H1 (cell line): ENCODE data around the gene TTYH2.

Experiments
- EP300 ChIP-seq, 2 experiments: IDR thresholded peaks; 1 replicate in 1 of 2; 2 replicates in 1 of 2; pipeline ENCODE4 v1.6.1; 2011 to 2012; ENCODE audit warnings: low read depth in 2 of 2, low read length in 2 of 2, mild to moderate bottlenecking in 2 of 2, borderline replicate concordance in 1 of 2, inconsistent platforms in 1 of 2, moderate library complexity in 1 of 2
- RFX5 ChIP-seq: IDR thresholded peaks from 2 replicates; pipeline ENCODE4 v1.6.1; 2011; ENCODE audit warnings: low read depth, low read length, improper control_type of control experiment, borderline replicate concordance
- TBP ChIP-seq: IDR thresholded peaks from 2 replicates; pipeline ENCODE4 v1.6.1; 2011; ENCODE audit warnings: low read depth, low read length, improper control_type of control experiment
- YY1 ChIP-seq: IDR thresholded peaks from 2 replicates; pipeline ENCODE4 v1.6.1; 2011; ENCODE audit warnings: low read depth, mild to moderate bottlenecking, low read length
- TF ChIP-seq, protein P1 (sequence below), 3 experiments: IDR thresholded peaks; 1 replicate in 2 of 3; 2 replicates in 1 of 3; pipeline versions ENCODE4 v1.5.1 to v1.6.1; 2011; ENCODE audit warnings: low read length in 3 of 3, mild to moderate bottlenecking in 3 of 3, inconsistent platforms in 2 of 3, low read depth in 1 of 3, moderate library complexity in 1 of 3; ENCODE audit not compliant: insufficient read depth in 1 of 3; ENCODE audit errors: control extremely low read depth in 1 of 3
- TF ChIP-seq, protein P2 (sequence below): IDR thresholded peaks from 2 replicates; pipeline ENCODE4 v1.6.1; 2012; ENCODE audit warnings: inconsistent platforms

DNA sequence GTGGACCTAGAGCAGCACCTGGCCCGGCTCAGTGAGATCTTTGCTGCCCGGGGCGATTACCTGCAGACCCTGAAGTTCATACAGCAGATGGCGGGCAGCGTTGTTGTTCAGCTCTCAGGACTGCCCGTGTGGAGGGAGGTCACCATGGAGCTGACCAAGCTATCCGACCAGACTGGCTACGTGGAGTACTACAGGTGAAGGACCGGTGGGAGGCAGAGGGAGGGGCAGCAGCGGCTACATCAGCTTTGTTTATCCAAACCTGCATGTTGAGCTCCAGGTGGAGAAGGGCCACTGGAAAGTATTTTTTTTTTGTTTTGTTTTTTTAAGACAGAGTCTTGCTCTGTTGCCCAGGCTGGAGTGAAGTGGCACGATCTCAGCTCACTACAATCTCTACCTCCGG is 23.9 kb downstream of the TTYH2 start:
- TF ChIP-seq YY1 (no peak), TBP (no peak), RFX5 (no peak), EP300 (IDR thresholded peaks at IDR 0.05; ENCODE audit: borderline replicate concordance in 1 of 2, low read depth in 2 of 2, low read length in 2 of 2) (no peak)
- TF ChIP-seq, protein P1, sequence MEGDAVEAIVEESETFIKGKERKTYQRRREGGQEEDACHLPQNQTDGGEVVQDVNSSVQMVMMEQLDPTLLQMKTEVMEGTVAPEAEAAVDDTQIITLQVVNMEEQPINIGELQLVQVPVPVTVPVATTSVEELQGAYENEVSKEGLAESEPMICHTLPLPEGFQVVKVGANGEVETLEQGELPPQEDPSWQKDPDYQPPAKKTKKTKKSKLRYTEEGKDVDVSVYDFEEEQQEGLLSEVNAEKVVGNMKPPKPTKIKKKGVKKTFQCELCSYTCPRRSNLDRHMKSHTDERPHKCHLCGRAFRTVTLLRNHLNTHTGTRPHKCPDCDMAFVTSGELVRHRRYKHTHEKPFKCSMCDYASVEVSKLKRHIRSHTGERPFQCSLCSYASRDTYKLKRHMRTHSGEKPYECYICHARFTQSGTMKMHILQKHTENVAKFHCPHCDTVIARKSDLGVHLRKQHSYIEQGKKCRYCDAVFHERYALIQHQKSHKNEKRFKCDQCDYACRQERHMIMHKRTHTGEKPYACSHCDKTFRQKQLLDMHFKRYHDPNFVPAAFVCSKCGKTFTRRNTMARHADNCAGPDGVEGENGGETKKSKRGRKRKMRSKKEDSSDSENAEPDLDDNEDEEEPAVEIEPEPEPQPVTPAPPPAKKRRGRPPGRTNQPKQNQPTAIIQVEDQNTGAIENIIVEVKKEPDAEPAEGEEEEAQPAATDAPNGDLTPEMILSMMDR (IDR thresholded peaks at IDR 0.05; ENCODE audit: control extremely low read depth in 1 of 3, insufficient read depth in 1 of 3, low read depth in 1 of 3, low read length in 3 of 3): no peak
- TF ChIP-seq, protein P2, sequence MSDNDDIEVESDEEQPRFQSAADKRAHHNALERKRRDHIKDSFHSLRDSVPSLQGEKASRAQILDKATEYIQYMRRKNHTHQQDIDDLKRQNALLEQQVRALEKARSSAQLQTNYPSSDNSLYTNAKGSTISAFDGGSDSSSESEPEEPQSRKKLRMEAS: no peak
